ENCODE measurements around the gene DNAL4. TPM values are rescaled to one million over a fixed set of nuclear protein-coding genes. Genes with fewer than 3 reads are reported as not detected.

DNAL4 gene
- total RNA-seq, 4 donors from 2014 or later: 9.3 to 15.2 (median 12.8) TPM

GRCh38 chr22:38834215-38834953 is 40.4 kb upstream of the DNAL4 start:
- no peaks in the 10 kb centered on the region for H3K4me1 ChIP-seq
- H3K27ac ChIP-seq (replicated peaks in 1 of 4): no peak overlapping the region
- no peak for TF ChIP-seq POLR2AphosphoS5 (IDR thresholded peaks at IDR 0.05)
- no peak for DNase-seq (ENCODE audit: extremely low spot score)
- no peaks in the 10 kb centered on the region for H3K9me3 ChIP-seq
- H3K27me3 ChIP-seq: no peaks in the 10 kb centered on the region
- intact Hi-C loops (cut with DNase I): no loop called here
- WGBS: 85% methylated on average over 13 of the region's 13 CpGs
- H3K4me3 ChIP-seq: no peak overlapping the region
- no peaks in the 10 kb centered on the region for H3K36me3 ChIP-seq

GRCh38 chr22:38833061-38833460 is 39.1 kb upstream of the DNAL4 start:
- WGBS: no CpG with 5 or more reads among the region's 3 CpGs
- Histone ChIP-seq H3K4me3 (no peak overlapping the region), H3K27me3 (no peaks in the 10 kb centered on the region), H3K27ac (replicated peaks in 1 of 4) (no peak overlapping the region), H3K9me3 (no peaks in the 10 kb centered on the region), H3K4me1 (no peaks in the 10 kb centered on the region), H3K36me3 (no peaks in the 10 kb centered on the region)
- TF ChIP-seq EP300 (IDR thresholded peaks at IDR 0.05) (no peak), POLR2AphosphoS5 (IDR thresholded peaks at IDR 0.05) (no peak), CTCF (IDR thresholded peaks at IDR 0.05) (no peak), POLR2A (IDR thresholded peaks at IDR 0.05; ENCODE audit: low read depth) (no peak)
- DNase-seq (ENCODE audit: extremely low spot score): no peak
- intact Hi-C loops (cut with DNase I): no loop called here

GRCh38 chr22:38832005-38832978 is 38.3 kb upstream of the DNAL4 start:
- intact Hi-C loops (cut with DNase I): no loop called here
- Histone ChIP-seq H3K9me3 (no peaks in the 10 kb centered on the region), H3K4me3 (no peak overlapping the region), H3K36me3 (peaks cover 0 to 3% (median 0%) of the 10 kb centered on the region in 4 donors), H3K27me3 (no peaks in the 10 kb centered on the region), H3K4me1 (no peaks in the 10 kb centered on the region), H3K27ac (replicated peaks in 1 of 4) (no peak overlapping the region)
- TF ChIP-seq POLR2A (IDR thresholded peaks at IDR 0.05; ENCODE audit: low read depth) (no peak), EP300 (IDR thresholded peaks at IDR 0.05) (no peak), CTCF (IDR thresholded peaks at IDR 0.05) (no peak), POLR2AphosphoS5 (IDR thresholded peaks at IDR 0.05) (no peak)
- DNase-seq (ENCODE audit: extremely low spot score): no peak
- 86% methylated on average over 22 of the region's 30 CpGs for whole genome bisulfite sequencing

GRCh38 chr22:38831166-38831945 is 37.4 kb upstream of the DNAL4 start:
- H3K36me3 ChIP-seq: peaks cover 0 to 3% (median 0%) of the 10 kb centered on the region in 4 donors
- no peaks in the 10 kb centered on the region for H3K4me1 ChIP-seq
- H3K27ac ChIP-seq (replicated peaks in 1 of 4): no peak overlapping the region
- no peak for DNase-seq (ENCODE audit: extremely low spot score)
- TF ChIP-seq EP300 (IDR thresholded peaks at IDR 0.05) (no peak), POLR2AphosphoS5 (IDR thresholded peaks at IDR 0.05) (no peak), POLR2A (IDR thresholded peaks at IDR 0.05; ENCODE audit: low read depth) (no peak), CTCF (IDR thresholded peaks at IDR 0.05) (no peak)
- no peaks in the 10 kb centered on the region for H3K27me3 ChIP-seq
- H3K9me3 ChIP-seq: no peaks in the 10 kb centered on the region
- 91% methylated on average over 15 of the region's 16 CpGs for WGBS
- intact Hi-C loops (cut with DNase I): no loop called here
- no peak overlapping the region for H3K4me3 ChIP-seq

- Histone ChIP-seq H3K27me3 (no peaks in the 10 kb centered on the region), H3K4me3 (no peak overlapping the region), H3K36me3 (peaks cover 0 to 3% (median 0%) of the 10 kb centered on the region in 4 donors), H3K9me3 (no peaks in the 10 kb centered on the region), H3K4me1 (no peaks in the 10 kb centered on the region), H3K27ac (replicated peaks in 1 of 4) (no peak overlapping the region)
- WGBS: 80% methylated on average over 5 of the region's 7 CpGs
- intact Hi-C loops (cut with DNase I): no loop called here
- DNase-seq (ENCODE audit: extremely low spot score): no peak
- TF ChIP-seq EP300 (IDR thresholded peaks at IDR 0.05): no peak
- TF ChIP-seq CTCF (IDR thresholded peaks at IDR 0.05): no peak
- no peak for TF ChIP-seq POLR2A (IDR thresholded peaks at IDR 0.05; ENCODE audit: low read depth)
- TF ChIP-seq POLR2AphosphoS5 (IDR thresholded peaks at IDR 0.05): no peak
These were observed 36.8 kb upstream of the DNAL4 start for GRCh38 chr22:38830845-38831108.

All from esophagus muscularis mucosa (tissue), 4 donors.